ENCODE data around the gene MRLN.

DNA sequence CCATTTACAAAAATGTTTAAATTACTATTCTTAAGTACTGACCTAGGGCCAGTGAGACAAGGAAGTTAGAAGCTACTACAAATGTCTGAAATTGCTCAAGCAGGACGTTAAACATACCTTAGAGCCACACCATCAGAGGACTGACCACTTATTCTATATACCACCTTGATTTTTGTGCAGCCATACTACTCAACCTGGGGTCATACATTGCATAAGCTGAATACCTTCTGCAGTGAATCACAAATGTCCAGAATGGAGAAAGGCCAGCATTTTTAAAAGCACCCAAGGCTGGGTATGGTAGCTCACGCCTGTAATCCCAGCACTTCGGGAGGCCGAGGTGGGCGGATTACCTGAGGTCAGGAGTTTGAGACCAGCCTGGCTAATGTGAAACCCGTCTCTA lies 21.2 kb upstream of the MRLN start:
- TF ChIP-seq, protein P1, sequence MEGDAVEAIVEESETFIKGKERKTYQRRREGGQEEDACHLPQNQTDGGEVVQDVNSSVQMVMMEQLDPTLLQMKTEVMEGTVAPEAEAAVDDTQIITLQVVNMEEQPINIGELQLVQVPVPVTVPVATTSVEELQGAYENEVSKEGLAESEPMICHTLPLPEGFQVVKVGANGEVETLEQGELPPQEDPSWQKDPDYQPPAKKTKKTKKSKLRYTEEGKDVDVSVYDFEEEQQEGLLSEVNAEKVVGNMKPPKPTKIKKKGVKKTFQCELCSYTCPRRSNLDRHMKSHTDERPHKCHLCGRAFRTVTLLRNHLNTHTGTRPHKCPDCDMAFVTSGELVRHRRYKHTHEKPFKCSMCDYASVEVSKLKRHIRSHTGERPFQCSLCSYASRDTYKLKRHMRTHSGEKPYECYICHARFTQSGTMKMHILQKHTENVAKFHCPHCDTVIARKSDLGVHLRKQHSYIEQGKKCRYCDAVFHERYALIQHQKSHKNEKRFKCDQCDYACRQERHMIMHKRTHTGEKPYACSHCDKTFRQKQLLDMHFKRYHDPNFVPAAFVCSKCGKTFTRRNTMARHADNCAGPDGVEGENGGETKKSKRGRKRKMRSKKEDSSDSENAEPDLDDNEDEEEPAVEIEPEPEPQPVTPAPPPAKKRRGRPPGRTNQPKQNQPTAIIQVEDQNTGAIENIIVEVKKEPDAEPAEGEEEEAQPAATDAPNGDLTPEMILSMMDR (IDR thresholded peaks at IDR 0.05; ENCODE audit: insufficient read depth, low read length) = no peak
- TF ChIP-seq POLR2AphosphoS5 (IDR thresholded peaks at IDR 0.05; ENCODE audit: low read depth) = no peak
- TF ChIP-seq, protein P2, sequence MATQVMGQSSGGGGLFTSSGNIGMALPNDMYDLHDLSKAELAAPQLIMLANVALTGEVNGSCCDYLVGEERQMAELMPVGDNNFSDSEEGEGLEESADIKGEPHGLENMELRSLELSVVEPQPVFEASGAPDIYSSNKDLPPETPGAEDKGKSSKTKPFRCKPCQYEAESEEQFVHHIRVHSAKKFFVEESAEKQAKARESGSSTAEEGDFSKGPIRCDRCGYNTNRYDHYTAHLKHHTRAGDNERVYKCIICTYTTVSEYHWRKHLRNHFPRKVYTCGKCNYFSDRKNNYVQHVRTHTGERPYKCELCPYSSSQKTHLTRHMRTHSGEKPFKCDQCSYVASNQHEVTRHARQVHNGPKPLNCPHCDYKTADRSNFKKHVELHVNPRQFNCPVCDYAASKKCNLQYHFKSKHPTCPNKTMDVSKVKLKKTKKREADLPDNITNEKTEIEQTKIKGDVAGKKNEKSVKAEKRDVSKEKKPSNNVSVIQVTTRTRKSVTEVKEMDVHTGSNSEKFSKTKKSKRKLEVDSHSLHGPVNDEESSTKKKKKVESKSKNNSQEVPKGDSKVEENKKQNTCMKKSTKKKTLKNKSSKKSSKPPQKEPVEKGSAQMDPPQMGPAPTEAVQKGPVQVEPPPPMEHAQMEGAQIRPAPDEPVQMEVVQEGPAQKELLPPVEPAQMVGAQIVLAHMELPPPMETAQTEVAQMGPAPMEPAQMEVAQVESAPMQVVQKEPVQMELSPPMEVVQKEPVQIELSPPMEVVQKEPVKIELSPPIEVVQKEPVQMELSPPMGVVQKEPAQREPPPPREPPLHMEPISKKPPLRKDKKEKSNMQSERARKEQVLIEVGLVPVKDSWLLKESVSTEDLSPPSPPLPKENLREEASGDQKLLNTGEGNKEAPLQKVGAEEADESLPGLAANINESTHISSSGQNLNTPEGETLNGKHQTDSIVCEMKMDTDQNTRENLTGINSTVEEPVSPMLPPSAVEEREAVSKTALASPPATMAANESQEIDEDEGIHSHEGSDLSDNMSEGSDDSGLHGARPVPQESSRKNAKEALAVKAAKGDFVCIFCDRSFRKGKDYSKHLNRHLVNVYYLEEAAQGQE (IDR thresholded peaks at IDR 0.05; ENCODE audit: insufficient replicate concordance, low read depth) = no peak
